ENCODE data around the gene AADACL2.

DNA sequence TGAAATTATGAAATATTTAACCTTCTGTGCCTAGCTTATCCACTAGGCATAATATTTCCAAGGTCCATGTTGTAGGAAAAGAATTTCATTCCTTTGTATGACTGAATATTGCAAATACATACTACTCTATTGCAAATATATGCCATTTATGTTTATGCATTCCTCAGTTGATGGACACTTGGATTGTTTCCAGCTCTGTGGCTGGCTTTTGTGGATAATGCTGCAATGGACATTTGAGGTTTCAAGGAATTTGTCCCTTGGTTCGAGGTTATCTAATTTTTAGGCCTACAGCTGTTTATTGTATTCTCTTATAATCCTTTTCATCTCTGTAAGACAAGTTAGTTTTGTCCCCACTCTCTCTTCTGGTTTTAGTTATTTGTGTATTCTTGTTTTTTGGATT lies 7.7 kb upstream of the AADACL2 start:
- no peak for TF ChIP-seq ZFX (IDR thresholded peaks at IDR 0.05)
- TF ChIP-seq, protein P1, sequence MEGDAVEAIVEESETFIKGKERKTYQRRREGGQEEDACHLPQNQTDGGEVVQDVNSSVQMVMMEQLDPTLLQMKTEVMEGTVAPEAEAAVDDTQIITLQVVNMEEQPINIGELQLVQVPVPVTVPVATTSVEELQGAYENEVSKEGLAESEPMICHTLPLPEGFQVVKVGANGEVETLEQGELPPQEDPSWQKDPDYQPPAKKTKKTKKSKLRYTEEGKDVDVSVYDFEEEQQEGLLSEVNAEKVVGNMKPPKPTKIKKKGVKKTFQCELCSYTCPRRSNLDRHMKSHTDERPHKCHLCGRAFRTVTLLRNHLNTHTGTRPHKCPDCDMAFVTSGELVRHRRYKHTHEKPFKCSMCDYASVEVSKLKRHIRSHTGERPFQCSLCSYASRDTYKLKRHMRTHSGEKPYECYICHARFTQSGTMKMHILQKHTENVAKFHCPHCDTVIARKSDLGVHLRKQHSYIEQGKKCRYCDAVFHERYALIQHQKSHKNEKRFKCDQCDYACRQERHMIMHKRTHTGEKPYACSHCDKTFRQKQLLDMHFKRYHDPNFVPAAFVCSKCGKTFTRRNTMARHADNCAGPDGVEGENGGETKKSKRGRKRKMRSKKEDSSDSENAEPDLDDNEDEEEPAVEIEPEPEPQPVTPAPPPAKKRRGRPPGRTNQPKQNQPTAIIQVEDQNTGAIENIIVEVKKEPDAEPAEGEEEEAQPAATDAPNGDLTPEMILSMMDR (conservative IDR thresholded peaks at IDR 0.05) = no peak

All from C4-2B (cell line).